ENCODE measurements around the gene NOS1AP.

DNA sequence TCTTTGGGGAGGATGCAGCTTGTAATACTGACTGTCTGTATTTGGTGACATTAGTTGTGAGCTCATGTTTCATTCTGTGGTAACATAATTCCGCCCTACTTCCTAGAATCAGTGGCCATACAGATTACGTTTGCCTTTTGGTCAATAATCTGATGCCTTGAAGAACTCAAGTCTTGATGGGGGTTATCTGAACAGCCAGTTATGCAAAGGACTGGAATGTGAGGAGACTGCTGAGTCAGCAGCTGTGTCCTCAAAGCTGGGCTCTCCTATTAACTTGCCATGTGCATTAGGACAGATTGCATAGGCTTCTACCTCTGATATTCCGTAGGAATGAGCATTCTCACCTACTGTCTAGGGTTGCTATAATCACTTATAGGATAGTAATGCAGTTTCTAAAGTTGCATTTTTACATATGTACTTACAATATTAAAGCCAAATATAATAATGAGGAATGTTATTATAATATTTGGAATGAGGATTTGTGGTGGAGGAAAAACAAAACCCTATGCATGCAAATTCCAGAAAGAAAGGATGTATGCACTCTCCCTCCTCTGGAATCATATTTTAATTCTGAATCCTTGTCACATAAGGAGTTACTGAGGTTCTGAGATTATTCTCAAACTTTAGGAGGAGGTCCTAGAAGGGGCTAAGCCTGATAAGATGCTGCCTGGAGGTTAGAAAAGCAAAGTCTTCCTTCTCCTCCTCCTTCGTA is 116.0 kb downstream of the NOS1AP start:
- TF ChIP-seq, protein P1, sequence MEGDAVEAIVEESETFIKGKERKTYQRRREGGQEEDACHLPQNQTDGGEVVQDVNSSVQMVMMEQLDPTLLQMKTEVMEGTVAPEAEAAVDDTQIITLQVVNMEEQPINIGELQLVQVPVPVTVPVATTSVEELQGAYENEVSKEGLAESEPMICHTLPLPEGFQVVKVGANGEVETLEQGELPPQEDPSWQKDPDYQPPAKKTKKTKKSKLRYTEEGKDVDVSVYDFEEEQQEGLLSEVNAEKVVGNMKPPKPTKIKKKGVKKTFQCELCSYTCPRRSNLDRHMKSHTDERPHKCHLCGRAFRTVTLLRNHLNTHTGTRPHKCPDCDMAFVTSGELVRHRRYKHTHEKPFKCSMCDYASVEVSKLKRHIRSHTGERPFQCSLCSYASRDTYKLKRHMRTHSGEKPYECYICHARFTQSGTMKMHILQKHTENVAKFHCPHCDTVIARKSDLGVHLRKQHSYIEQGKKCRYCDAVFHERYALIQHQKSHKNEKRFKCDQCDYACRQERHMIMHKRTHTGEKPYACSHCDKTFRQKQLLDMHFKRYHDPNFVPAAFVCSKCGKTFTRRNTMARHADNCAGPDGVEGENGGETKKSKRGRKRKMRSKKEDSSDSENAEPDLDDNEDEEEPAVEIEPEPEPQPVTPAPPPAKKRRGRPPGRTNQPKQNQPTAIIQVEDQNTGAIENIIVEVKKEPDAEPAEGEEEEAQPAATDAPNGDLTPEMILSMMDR (IDR thresholded peaks at IDR 0.05), result no peak
- no peak for TF ChIP-seq POLR2A (IDR thresholded peaks at IDR 0.05)
